ENCODE data around the gene FNBP1L.
"Not testable (repeated sequence)": the region's sequence is repeated elsewhere in the genome, so short reads cannot be mapped to it uniquely, and the experiment has no call there.

FNBP1L gene

DNA sequence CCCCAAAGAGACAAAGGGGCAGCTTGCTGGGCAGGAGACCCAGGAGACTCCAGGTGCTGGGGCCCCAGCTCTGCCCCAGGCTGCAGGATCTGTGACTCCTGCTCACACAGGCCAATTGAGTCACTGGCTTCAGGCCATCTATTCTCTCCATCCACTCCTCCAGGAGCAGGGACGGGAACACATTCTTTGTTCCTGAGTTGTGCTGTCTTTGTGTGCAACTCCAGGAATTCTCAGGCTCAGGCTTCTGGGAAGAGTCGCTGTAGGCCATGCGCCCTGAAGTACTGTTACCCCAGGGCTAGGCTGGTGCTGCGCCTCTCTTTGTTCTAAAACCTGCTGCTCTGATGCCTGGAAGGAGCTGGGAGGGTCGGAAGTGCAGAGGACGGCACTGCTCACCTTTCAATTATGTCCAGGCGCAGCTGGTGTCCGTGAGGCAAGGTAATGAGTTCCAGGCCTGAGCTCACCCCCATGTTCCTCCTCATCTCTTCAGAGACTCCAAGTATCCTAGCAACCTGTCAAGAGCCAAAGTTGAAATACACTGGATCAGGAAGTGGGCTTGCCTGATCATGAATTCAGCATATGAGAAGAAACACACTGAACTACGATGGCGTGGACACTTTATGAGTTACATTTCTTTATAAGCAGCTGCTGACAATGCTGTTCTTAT is 127.8 kb downstream of the FNBP1L start:
- FAIRE-seq: no peak

DNA sequence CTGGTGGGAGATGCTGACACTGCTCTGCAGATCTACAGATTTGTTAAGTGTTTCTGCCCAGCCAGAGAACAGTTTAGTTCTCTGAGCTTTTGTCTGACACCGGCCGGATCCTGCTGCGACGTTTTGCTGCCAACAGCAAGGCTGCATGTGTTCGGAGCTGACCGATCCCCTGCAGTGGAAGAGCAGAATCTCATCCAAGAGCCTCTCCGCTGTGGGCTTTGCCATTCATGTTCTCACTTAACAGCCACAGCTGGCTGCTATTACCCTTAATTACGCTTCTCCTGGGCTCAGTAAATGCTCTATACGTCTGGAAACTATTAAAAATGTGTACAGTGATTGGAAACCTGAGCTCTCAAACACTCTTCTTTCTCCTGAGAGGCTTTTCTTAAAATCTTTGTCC is 128.4 kb downstream of the FNBP1L start:
- no peak for FAIRE-seq

DNA sequence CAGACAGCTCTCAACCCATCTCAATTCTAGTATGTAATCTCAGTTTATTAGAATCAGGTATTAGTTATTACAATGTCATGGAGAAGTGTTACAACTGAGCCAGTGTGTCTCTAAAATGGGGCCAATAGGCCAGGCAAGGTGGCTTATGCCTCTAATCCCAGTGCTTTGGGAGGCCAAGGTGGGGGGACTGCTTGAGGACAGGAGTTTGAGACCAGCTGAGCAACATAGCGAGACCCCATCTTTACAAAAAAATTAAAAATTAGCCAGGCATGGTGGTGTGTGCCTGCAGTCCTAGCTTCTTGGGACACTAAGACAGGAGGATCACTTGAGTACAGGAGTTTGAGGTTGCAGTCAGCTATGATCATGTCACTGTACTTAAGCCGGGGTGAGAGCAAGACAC is 128.8 kb downstream of the FNBP1L start:
- FAIRE-seq: no peak

DNA sequence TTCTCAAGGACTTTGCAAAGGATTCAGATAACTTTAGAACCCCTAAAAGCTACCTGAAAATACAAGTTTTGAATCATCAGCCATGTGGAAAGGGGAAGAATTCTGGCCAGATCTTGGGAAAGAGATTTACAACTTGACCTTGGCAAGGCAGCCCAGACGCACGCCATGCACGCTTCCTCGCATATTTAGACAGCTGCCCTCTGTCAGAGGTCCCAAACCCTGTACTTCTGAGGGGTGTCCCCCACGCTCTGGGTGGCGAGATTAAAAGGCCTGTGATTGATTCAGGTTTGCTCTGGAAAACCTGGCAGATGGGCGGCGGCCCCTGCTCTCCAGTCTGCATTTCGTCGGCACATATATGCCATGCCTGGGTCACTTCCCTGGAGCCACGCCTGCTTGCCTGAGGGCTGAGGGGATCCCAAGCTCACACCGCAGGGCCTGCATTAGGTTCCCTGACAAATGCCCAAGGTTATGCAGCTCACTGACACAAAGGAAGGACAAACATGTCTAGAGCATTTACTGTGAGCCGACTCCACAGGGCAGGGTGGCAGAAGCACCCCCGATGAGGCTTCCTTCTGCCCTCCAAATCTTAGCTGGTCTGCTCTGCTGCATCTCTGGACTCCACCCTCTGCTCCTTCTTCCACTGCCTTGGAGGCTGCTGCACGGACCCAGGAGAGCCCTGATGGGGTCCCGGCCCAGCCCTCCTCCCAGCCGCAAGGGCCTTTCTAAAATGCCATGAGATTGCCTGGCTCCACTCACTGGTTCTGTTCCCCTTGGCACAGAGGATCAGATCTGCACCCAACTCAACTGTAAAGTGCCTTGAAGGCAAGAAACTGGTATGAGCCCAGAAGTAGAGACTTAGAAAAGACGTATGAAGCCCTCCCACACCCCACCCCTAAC is 129.9 kb downstream of the FNBP1L start:
- FAIRE-seq: no peak

DNA sequence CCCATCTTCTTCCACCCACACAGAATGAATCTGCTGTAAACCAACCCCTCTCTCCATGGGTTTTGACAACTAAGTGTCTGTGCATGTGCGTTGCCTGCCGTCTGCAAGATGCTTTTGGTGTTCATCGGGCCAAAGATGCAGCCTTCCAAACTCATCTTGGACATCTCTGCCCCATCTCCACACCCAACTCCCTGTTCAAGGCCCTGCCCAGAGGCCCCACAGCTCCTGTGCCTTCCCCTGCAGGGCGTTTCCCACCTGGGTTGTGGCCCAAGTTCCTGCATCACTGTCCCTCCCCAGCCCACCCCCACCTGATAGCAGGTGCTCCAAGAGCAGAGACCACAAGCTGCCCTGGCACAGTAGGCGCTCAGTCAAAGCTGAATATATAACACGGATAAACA is 130.5 kb downstream of the FNBP1L start:
- no peak for FAIRE-seq

DNA sequence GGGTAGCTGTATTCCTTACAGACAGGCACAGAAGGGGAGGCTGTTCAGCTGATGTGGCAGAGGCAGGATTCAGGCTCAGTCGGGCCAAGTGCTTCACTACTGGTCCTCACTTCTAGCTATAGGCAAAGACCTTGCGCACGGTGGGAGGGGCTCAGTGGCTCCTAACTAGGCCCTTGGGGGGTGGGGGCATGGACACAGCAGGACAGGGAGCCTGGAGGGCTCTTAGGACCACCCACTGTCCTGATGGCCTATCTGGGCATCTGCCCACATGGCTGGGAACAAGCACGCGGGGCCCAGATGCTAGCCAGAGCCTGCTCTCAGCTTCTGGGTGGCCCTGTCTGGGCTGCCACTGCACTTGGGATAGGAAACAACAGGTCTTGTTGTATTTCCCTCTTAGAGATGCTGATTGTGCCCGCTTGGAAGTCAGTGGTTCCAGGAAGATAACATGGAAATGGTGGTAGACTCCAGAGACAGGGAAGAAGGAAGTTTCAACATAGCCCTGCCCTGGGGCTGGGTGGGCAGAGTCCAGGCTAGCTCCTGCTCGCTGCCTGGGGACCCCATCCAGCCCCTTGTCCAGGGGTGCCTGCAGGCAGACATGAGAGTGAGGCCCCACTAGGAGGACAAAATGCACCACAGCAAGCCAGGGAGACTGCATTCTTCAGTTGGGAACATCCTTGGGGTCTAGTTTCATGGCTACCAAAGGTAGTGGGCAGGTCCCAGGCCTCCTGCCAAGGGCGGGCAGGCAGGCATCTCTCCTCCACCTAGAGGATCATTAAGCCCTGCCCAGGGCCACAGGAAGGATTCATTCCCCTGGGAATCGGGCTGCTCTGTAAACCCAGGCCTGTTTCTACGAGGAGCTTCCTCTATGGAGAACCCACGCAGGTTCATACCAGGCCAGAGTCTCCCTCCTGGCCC is 131.2 kb downstream of the FNBP1L start:
- FAIRE-seq: no peak

DNA sequence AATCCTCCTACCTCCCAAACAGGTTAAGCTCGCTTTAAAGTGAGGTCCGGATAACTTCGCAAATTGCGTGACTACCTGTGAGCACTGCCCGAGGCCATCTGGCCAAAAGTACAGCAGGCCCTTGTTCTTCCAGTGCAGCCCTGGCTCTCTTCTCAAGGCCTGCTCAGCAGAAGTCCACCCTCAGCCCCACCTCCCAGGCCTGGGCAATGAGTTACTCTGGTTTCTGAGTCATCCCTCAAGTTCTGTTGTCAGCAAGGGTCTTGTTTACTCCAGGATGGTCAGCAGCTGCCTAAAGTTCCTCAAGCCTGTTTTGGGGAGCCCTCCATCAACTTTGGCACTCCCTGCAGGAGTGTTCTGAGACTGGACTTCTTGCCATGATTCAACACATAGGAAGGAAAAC is 132.0 kb downstream of the FNBP1L start:
- no peak for FAIRE-seq

DNA sequence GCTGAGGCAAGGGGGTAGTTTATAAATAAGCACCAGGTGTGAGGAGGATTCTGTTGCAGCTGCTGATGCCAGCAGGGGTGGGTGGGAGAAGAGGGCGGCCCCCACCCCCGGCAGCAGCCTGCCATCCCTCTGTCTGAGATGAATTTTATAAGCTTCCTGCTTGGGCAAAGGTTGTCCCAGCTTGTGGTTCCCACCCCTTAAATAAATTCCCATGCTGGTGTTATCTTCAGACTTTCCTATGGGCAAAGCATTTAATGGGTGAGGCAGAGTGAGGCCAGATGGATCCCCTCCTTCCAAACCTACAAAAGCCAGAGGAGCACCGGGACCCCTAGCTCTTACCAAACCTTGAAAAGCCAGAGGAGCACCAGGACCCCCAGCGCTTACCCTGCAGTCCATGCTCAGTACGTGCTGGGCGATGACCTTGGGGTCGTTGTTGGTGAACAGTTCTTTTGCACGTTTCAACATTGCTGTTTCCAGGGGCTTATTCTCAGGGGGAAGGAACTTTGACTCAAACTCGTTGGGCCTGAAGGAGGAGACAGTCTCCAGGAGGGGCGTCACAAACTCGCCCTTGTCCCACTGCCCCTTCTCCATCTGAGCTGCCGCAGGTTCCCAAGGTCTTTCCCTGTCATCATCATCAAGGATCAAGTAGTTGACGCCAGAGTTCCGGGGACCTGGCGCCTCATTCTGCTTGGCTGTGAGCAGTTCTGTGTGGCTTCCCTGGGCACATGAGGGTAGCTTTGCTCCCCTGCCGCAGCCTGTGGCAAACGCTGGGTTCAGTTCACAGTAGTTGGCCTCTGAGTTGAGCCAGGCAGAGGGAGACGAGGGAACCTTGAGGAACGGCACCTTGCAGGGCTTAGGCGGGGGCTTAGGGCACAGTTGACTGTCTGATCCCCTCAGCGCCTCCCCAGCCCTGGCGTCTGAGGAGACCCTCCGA is 134.3 kb downstream of the FNBP1L start:
- FAIRE-seq: no peak

DNA sequence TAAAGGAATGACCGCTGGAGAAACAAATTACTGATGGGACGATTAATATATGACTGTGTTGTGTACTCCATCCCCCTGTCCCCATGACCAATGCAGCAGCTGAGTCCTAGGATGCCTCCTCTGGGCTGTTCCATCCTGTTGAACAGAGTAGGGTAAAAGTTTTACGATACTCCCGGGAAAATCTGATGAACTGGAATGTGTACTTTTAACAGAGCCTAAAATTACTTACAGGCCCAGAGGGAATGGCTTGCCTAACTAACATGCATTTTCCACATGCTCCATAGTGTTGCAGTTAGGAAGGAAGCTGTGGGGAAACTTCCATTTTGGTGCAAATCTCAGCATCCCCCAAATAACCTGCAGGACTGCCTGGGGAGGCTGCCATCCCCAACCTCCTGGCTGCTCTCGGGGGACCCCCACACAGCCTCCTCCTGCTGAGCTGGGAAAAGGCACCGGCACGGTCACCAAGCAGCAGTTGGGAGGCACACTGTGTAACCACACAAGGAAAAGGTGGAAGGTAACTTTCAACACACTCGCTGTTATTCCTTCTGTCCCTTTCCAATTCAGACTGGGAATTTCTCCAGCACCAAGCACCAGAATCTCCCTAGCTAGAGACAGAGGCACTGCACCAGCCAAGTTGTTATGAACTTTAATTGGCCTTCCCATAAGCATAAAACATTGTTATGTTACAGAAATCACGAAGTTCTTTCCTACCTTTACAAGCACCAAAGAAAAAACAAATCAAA is 136.5 kb downstream of the FNBP1L start:
- FAIRE-seq: no peak

DNA sequence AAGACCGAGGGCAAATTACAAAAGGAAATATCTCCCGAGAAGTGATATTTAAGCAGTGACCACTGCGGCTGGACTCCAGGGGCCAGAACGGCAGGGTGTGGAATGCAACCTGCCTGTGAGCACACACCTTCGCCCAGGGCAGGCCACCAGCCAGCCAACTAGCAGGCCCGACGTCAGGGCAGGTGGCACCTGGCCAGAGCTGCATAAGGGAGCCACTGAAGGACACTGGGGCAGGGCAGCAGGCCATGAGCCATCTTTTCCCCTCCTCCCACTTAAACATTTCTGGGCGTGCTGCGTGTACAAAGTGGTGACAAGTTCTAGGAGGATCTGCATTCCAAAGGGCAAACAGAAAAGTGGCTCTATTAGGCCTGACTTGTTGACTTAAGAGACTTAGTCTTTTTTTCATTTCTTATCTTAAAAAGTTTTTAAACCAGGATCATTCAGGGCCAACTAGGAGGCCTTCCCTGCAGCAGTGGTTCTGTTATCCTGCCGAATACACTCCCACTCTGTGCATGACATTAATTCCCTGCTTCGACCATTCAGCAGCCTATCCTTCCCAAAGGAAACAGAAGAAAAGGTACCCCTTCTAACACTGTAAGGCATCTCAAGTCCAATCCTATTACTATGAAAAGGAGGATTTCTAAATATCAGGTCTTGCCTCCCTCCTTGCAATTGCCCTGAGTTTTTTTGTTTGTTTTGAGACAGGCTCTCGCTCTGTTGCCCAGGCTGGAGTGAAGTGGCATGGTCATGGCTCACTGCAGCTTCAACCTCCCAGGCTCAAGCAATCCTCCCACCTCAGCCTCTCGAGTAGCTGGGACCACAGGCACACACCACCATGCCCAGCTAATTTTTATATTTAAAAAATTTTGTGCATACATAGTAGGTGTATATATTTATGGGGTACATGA is 137.4 kb downstream of the FNBP1L start:
- FAIRE-seq: peak; percentile 24

DNA sequence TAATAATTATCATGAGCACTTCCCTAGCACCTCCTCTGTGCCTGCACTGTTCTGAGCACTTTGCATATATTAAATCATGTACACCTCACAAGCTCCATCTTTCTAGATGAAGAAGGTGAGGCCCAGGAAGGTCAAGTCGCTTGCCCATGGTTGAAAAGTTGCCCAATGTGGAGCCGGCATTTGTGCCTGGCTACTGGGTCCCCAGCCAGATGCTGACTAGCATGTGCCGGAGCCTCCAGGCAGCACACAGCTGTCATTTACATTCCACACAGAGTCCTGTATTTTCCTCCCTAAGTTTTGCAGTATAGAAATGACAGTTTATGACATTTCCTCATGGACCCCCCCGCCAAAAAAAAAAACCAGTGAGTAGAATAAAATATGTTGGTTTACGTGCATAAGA is 139.4 kb downstream of the FNBP1L start:
- FAIRE-seq: no peak

DNA sequence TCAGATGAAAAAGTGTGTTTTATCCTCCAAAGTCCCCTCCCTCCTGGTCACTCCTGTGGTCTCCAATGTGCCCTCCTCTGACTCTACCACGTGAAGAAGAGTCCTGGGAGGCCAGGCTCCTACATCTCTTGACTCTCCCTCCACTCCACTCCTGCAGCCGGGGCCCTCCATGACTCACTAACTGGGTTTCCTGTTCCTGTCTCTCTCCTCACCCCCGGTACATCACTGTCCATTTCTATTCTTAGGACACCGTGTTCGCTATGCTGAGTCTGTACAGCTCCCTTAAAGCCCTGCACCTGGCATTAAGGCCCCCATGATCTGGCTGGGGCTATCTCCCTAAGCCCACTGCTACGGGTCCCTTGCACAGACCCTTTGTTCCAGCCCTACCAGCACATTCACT is 140.3 kb downstream of the FNBP1L start:
- no peak for FAIRE-seq

DNA sequence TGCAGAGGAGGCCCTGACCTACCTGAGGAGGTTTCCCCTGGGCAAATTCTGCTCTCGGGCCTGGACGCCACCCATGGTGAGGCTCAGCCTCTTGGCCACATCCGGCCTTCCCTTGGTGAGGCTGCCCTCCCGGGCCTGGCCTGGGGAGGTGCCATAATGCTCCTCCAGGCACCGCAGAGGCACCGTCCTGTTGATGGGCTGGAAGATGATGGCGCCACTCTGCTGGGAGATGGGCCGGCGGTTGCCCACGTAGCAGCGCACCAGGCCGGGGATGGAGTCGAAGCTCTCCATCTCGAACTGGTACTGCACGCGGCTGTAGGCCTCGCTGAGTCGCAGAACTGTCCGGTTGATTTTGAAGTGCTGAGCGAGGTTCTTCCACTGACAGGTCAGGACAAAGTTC is 141.0 kb downstream of the FNBP1L start:
- no peak for FAIRE-seq

DNA sequence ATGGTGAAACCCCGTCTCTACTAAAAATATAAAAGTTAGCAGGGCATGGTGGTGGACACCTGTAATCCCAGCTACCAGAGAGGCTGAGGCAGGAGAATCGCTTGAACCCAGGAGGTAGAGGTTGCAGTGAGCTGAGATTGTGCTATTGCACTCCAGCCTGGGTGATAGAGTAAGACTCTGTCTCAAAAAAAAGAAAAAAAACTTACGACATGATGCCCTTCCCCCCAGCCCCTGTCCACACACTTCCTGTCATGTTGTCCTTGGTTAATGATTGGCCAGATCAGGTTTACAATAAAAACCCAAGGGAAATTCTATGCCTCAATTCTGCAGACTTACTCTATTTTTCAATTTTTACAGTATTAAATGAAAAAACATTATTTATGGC is 143.4 kb downstream of the FNBP1L start:
- not testable (repeated sequence) for FAIRE-seq

DNA sequence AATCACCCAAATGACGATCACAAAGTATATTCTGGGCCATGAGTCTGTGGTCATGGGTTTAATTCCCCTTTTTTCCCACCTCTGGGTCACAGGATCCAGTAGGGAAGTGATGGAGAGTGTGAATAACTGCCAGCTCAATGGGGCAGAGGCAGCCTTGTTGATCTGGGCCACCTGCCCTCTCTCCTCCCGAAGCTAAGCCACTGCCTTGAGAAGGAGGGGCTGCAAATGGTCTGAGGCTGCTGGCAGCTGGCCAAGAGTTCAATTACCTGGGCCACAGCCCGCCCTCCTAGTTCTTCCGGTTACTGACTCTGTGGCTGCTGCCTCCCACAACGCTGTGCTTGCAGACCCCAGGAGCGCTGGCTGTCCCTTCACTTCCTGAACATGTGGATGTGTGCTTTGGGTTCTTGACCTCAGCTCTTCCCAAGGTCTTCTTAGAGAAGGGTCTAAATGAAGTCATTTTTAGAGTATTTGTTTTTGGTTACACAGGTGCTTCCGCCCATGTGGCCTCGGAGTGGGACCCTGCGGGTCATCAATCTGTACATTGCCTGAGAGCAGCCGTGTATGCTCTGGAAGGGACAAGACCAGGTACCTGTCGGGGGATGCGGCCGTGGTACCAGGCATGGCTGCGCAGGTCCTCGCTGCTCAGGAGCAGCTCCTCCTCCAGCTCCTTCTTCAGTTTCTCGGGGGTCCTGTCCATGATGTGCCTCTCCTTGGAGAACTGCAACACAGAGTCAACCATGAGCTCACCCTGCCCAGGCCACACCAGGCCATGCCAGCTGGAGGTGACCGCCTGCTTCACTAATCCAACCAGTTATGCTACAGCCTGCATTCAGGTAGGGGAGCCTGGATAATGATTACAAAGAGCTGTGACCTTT is 144.0 kb downstream of the FNBP1L start:
- FAIRE-seq: peak; percentile 88

DNA sequence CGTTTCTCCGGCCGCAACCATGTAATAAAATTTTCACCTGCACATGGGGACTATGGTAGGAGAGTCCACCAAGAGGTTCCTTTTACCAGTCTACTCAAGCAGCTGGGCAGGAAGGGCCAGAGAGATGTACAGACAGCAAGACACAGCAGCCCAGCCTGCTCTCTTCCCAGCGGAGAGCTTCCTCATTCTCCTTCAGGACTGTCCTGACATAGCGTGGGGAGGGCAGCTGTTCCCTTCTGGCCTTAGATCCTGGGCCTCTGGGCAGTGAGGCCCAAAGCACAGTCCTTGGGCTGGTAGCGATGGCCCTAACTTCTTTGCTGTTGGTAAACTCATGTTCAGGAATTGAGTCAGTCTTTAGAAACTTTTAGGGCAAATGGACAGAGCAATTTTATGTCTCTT is 144.6 kb downstream of the FNBP1L start:
- FAIRE-seq: no peak

DNA sequence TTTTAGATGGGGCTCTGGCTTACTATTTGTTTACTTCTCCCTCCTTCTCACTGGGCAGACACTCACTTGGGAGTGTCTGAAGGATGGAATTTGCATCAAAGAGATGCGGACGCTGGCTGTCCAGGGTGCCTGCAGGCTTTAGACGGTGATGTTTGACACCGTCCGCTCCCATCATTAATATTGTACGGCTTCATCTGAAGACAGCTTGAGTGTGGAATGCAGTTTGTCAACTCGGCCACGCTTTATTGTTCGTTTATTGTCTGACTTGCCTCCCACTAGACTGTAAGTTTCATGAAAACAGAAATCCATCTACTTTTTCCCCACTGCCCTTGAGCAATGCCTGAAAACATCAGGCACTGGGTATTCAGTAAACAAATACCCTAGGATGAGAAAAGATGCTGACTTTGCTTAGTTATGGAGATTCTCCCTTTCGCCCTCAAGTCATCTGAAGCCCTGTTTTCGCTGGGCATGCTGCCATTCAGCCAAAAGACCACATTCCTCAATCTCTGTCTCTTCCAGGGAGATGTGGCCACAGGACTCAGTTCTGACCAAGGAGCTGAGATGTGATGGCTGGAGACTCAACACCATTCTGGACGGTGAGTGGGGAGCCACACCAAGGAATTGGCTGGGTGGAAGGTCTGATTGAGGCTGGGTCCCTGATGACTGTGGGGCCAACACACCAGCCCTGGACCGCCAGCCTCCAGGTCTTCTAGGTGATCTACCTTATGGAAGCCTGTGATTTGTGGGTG is 146.1 kb downstream of the FNBP1L start:
- no peak for FAIRE-seq

DNA sequence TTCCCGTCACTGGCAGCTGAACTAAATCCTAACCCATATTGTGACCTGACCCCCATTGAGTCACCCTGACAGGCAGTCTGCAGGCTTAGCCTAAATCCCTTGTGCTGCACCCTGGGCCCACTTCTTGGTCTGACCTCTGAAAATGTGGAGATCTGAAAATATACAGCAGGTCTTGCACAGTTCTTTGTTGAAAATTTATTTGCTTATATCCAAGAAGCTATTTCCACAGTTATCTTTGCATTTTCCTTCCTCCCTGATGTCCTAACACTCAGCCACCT is 146.6 kb downstream of the FNBP1L start:
- no peak for FAIRE-seq

DNA sequence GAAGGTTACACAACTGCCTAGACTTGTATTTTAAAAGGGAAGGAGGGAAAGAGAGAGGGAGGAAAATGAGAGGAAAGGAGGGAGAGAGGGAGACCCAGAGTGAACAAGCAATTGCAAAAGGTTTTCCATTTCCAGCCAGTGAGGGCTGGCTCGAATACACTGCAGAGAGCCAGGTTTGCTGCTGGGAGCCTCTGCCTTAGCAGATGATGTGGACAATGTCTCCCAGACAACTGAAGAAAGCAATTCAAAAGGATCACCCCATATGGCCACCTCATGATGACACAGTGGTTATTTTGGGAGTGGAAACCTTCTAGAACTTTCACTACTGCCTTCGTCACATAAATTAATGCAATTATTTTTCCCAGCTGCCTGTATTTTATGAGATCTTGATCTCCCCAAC is 147.3 kb downstream of the FNBP1L start:
- FAIRE-seq: peak; percentile 21

Measured in islet of Langerhans (tissue), 1 donor.